Measurements from ENCODE around the gene PSKH1.

Gene PSKH1

DNA sequence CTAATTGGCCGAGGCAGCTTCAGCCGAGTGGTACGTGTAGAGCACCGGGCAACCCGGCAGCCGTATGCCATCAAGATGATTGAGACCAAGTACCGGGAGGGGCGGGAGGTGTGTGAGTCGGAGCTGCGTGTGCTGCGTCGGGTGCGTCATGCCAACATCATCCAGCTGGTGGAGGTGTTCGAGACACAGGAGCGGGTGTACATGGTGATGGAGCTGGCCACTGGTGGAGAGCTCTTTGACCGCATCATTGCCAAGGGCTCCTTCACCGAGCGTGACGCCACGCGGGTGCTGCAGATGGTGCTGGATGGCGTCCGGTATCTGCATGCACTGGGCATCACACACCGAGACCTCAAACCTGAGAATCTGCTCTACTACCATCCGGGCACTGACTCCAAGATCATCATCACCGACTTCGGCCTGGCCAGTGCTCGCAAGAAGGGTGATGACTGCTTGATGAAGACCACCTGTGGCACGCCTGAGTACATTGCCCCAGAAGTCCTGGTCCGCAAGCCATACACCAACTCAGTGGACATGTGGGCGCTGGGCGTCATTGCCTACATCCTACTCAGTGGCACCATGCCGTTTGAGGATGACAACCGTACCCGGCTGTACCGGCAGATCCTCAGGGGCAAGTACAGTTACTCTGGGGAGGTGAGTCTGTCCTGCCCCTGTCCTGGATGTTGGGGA, 16.1 kb downstream of the PSKH1 start:
- ATAC-seq = no peak
- TF ChIP-seq ESRRG (CRISPR knock-in tag; IDR thresholded peaks at IDR 0.05) (no peak), ZNF70 (CRISPR knock-in tag; IDR thresholded peaks at IDR 0.05) (no peak), TOX (CRISPR knock-in tag; IDR thresholded peaks at IDR 0.05; ENCODE audit: borderline replicate concordance) (no peak), ZFP3 (CRISPR knock-in tag; IDR thresholded peaks at IDR 0.05) (no peak), ZNF8 (CRISPR knock-in tag; IDR thresholded peaks at IDR 0.05) (no peak), SNAI2 (CRISPR knock-in tag; IDR thresholded peaks at IDR 0.05) (no peak), CSDC2 (CRISPR knock-in tag; IDR thresholded peaks at IDR 0.05) (no peak), RARB (CRISPR knock-in tag; IDR thresholded peaks at IDR 0.05) (no peak), ZC3H10 (CRISPR knock-in tag; IDR thresholded peaks at IDR 0.05) (no peak)
- TF ChIP-seq, protein P1, sequence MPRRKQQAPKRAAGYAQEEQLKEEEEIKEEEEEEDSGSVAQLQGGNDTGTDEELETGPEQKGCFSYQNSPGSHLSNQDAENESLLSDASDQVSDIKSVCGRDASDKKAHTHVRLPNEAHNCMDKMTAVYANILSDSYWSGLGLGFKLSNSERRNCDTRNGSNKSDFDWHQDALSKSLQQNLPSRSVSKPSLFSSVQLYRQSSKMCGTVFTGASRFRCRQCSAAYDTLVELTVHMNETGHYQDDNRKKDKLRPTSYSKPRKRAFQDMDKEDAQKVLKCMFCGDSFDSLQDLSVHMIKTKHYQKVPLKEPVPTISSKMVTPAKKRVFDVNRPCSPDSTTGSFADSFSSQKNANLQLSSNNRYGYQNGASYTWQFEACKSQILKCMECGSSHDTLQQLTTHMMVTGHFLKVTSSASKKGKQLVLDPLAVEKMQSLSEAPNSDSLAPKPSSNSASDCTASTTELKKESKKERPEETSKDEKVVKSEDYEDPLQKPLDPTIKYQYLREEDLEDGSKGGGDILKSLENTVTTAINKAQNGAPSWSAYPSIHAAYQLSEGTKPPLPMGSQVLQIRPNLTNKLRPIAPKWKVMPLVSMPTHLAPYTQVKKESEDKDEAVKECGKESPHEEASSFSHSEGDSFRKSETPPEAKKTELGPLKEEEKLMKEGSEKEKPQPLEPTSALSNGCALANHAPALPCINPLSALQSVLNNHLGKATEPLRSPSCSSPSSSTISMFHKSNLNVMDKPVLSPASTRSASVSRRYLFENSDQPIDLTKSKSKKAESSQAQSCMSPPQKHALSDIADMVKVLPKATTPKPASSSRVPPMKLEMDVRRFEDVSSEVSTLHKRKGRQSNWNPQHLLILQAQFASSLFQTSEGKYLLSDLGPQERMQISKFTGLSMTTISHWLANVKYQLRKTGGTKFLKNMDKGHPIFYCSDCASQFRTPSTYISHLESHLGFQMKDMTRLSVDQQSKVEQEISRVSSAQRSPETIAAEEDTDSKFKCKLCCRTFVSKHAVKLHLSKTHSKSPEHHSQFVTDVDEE (CRISPR knock-in tag; IDR thresholded peaks at IDR 0.05) = no peak

DNA sequence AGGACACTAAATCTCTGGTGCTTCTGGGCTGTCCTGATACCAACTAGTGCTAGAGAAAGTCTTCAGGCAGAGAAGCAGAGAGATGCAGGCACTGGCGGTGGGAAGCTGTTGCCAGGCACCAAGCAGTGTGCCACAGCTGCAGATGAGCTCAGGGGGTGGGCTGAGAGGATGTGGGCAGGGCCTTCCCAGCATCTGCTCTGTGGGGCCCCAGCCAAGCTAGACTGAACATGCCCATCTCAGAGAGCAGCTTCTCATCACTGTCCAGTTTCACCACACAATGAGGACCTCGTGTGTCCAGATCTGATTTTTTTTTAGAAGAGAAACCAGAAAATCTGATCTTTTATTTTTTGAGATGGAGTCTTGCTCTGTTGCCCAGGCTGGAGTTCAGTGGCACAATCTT, 17.1 kb downstream of the PSKH1 start:
- TF ChIP-seq, protein P2, sequence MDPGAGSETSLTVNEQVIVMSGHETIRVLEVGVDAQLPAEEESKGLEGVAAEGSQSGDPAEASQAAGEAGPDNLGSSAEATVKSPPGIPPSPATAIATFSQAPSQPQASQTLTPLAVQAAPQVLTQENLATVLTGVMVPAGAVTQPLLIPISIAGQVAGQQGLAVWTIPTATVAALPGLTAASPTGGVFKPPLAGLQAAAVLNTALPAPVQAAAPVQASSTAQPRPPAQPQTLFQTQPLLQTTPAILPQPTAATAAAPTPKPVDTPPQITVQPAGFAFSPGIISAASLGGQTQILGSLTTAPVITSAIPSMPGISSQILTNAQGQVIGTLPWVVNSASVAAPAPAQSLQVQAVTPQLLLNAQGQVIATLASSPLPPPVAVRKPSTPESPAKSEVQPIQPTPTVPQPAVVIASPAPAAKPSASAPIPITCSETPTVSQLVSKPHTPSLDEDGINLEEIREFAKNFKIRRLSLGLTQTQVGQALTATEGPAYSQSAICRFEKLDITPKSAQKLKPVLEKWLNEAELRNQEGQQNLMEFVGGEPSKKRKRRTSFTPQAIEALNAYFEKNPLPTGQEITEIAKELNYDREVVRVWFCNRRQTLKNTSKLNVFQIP (CRISPR knock-in tag; IDR thresholded peaks at IDR 0.05; ENCODE audit: borderline replicate concordance, low read depth) = no peak
- TF ChIP-seq ARNTL (CRISPR knock-in tag; IDR thresholded peaks at IDR 0.05; ENCODE audit: borderline replicate concordance, low read depth) = no peak
- TF ChIP-seq, protein P1 (CRISPR knock-in tag; IDR thresholded peaks at IDR 0.05) = no peak
- TF ChIP-seq ZNF565 (CRISPR knock-in tag; conservative IDR thresholded peaks at IDR 0.05; ENCODE audit: low read depth) = no peak
- TF ChIP-seq ZC3H10 (CRISPR knock-in tag; IDR thresholded peaks at IDR 0.05) = no peak
- TF ChIP-seq, protein P3, sequence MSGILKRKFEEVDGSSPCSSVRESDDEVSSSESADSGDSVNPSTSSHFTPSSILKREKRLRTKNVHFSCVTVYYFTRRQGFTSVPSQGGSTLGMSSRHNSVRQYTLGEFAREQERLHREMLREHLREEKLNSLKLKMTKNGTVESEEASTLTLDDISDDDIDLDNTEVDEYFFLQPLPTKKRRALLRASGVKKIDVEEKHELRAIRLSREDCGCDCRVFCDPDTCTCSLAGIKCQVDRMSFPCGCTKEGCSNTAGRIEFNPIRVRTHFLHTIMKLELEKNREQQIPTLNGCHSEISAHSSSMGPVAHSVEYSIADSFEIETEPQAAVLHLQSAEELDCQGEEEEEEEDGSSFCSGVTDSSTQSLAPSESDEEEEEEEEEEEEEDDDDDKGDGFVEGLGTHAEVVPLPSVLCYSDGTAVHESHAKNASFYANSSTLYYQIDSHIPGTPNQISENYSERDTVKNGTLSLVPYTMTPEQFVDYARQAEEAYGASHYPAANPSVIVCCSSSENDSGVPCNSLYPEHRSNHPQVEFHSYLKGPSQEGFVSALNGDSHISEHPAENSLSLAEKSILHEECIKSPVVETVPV (CRISPR knock-in tag; IDR thresholded peaks at IDR 0.05) = no peak
- TF ChIP-seq PPARA (CRISPR knock-in tag; IDR thresholded peaks at IDR 0.05; ENCODE audit: borderline replicate concordance) = no peak
- no peak for TF ChIP-seq SNAI2 (CRISPR knock-in tag; IDR thresholded peaks at IDR 0.05)
- TF ChIP-seq ESRRG (CRISPR knock-in tag; IDR thresholded peaks at IDR 0.05) = no peak
- TF ChIP-seq ZNF70 (CRISPR knock-in tag; IDR thresholded peaks at IDR 0.05) = no peak

DNA sequence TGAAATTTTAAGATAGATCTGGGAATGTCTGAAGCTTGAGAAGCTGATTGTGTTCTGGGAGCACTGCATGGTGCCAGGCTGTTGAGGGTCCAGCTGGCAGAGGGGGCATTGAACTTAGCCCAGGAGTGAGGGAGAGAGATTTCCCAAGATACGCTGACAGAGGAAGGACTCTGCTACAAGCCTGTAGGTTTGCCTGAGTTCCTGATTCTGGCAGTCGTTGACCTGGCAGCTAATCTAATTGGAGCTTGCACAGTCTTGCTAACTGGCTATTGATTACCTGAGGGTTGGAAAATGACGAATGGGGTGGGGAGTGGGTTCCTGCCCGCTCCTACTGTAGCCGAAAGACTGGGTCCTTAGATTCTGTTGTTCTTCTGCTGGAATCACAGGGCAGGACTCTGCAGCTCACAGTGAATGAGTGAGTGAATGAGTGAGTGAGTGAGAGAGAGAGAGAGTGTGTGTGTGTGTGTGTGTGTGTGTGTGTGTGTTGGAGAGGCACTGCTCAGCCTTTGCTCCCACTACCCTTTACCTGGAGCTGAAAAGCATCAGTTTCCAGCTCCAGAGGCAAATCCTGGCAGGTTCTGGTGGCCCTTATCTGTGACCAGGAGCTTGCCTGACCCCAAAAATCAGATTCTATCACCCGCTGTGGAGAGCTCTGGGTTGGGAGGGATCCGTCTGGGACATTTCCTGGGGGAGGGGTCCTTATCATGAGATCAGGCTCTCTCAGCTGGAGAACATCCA, 21.9 kb downstream of the PSKH1 start:
- TF ChIP-seq, protein P3 (CRISPR knock-in tag; IDR thresholded peaks at IDR 0.05) = no peak
- no peak for TF ChIP-seq ZFP30 (CRISPR knock-in tag; IDR thresholded peaks at IDR 0.05)
- TF ChIP-seq, protein P1 (CRISPR knock-in tag; IDR thresholded peaks at IDR 0.05) = no peak
- TF ChIP-seq, protein P2 (CRISPR knock-in tag; IDR thresholded peaks at IDR 0.05; ENCODE audit: borderline replicate concordance, low read depth) = no peak
- TF ChIP-seq SNAI2 (CRISPR knock-in tag; IDR thresholded peaks at IDR 0.05) = no peak
- TF ChIP-seq ZNF8 (CRISPR knock-in tag; IDR thresholded peaks at IDR 0.05) = no peak
- no peak for TF ChIP-seq RARB (CRISPR knock-in tag; IDR thresholded peaks at IDR 0.05)
- TF ChIP-seq, protein P4, sequence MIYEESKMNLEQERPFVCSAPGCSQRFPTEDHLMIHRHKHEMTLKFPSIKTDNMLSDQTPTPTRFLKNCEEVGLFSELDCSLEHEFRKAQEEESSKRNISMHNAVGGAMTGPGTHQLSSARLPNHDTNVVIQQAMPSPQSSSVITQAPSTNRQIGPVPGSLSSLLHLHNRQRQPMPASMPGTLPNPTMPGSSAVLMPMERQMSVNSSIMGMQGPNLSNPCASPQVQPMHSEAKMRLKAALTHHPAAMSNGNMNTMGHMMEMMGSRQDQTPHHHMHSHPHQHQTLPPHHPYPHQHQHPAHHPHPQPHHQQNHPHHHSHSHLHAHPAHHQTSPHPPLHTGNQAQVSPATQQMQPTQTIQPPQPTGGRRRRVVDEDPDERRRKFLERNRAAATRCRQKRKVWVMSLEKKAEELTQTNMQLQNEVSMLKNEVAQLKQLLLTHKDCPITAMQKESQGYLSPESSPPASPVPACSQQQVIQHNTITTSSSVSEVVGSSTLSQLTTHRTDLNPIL (CRISPR knock-in tag; IDR thresholded peaks at IDR 0.05; ENCODE audit: low read depth) = no peak
- no peak for ATAC-seq

More for the DNA sequence above, 17.1 kb downstream of the PSKH1 start:
- peak; percentile 88 for ATAC-seq
